Kidney epithelial cell (primary cell): Measurements from ENCODE around the gene NEB. TPM values are rescaled to one million over a fixed set of nuclear protein-coding genes. Genes with fewer than 3 reads are reported as not detected.

Source experiments
- DNase-seq: peaks from one replicate; pipeline ENCODE4 v3.0.0-alpha.2; 2010; ENCODE audit warnings: low read depth
- H3K27me3 ChIP-seq: 2 replicates; pipeline ENCODE4 v1.6.0; 2011; ENCODE audit warnings: low read length; ENCODE audit not compliant: control insufficient read depth, insufficient read depth
- H3K36me3 ChIP-seq: 2 replicates; pipeline ENCODE4 v1.5.1; 2011; ENCODE audit warnings: low read length; ENCODE audit not compliant: control insufficient read depth, insufficient read depth
- H3K4me3 ChIP-seq: 2 replicates; pipeline ENCODE4 v1.5.1; 2011; ENCODE audit warnings: low read depth, mild to moderate bottlenecking, control low read depth, low read length
- CTCF ChIP-seq: IDR thresholded peaks from 2 replicates; pipeline ENCODE4 v1.5.1; 2011; ENCODE audit warnings: mild to moderate bottlenecking, moderate library complexity, low read length, control low read depth, inconsistent platforms; ENCODE audit not compliant: insufficient read depth, poor library complexity, severe bottlenecking
- total RNA-seq: library from RNA; depleted of rRNA; stranded (reverse); fragments of >200 nt; gene quantifications from 2 replicates; pipeline ENCODE4 v1.2.3, GENCODE V29; 2015

Gene NEB
- total RNA-seq, 1 donor from 2014 or later, result 0.38 TPM

- no peak for TF ChIP-seq CTCF
- Histone ChIP-seq H3K4me3 (no peak overlapping the region), H3K27me3 (no peaks in the 10 kb centered on the region), H3K36me3 (no peaks in the 10 kb centered on the region)
- no peak for DNase-seq
These were observed 53.2 kb downstream of the NEB start for GRCh38 chr2:151681051-151681450.

- no peak for TF ChIP-seq CTCF
- Histone ChIP-seq H3K4me3 (no peak overlapping the region), H3K27me3 (no peaks in the 10 kb centered on the region), H3K36me3 (no peaks in the 10 kb centered on the region)
- no peak for DNase-seq
These were observed 54.3 kb downstream of the NEB start for GRCh38 chr2:151679994-151680393.

GRCh38 chr2:151678849-151679248 lies 55.4 kb downstream of the NEB start:
- Histone ChIP-seq H3K27me3 (no peaks in the 10 kb centered on the region), H3K36me3 (no peaks in the 10 kb centered on the region), H3K4me3 (no peak overlapping the region)
- no peak for TF ChIP-seq CTCF
- DNase-seq, result no peak

GRCh38 chr2:151673016-151673415 lies 61.3 kb downstream of the NEB start:
- TF ChIP-seq CTCF, result no peak
- Histone ChIP-seq H3K4me3 (no peak overlapping the region), H3K27me3 (no peaks in the 10 kb centered on the region), H3K36me3 (no peaks in the 10 kb centered on the region)
- DNase-seq, result no peak

- H3K4me3 ChIP-seq, result no peak overlapping the region
- DNase-seq, result no peak
- H3K27me3 ChIP-seq, result no peaks in the 10 kb centered on the region
- TF ChIP-seq CTCF, result no peak
- H3K36me3 ChIP-seq, result no peaks in the 10 kb centered on the region
These were observed 62.0 kb downstream of the NEB start for GRCh38 chr2:151672277-151672676.

- no peak for TF ChIP-seq CTCF
- Histone ChIP-seq H3K27me3 (no peaks in the 10 kb centered on the region), H3K4me3 (no peak overlapping the region), H3K36me3 (no peaks in the 10 kb centered on the region)
- DNase-seq, result no peak
These were observed 63.3 kb downstream of the NEB start for GRCh38 chr2:151670846-151671597.
